Activated T-helper 2 cell treated with anti-CD3 and anti-CD28 coated beads, Interferon-gamma antibody, Interleukin-2, Interleukin-4, amounts not matched to agents 10 μg/mL and 5 μg/mL and 100 μg/mL, durations not matched to agents 14 hours and 24 hours and 36 hours (primary cell): ENCODE data around the gene B3GALT6. TPM values are rescaled to one million over a fixed set of nuclear protein-coding genes. Genes with fewer than 3 reads are reported as not detected.
A peak's percentile ranks its signal among the peaks of the same experiment; 100 is the strongest.

Source experiments
- DNase-seq: peaks from one replicate; pipeline ENCODE4 v3.0.0; 2021; ENCODE audit warnings: low spot score
- H3K27ac Mint-ChIP-seq: one replicate; pipeline ENCODE4 v1.8.0; 2021; ENCODE audit warnings: mixed read lengths
- H3K27me3 Mint-ChIP-seq: one replicate; pipeline ENCODE4 v1.8.0; 2021; ENCODE audit warnings: low read depth, mixed read lengths
- H3K36me3 Mint-ChIP-seq: one replicate; pipeline ENCODE4 v1.8.0; 2021; ENCODE audit warnings: low read depth, mixed read lengths
- H3K4me1 Mint-ChIP-seq: one replicate; pipeline ENCODE4 v1.8.0; 2021; ENCODE audit warnings: low read depth, mixed read lengths
- H3K4me3 Mint-ChIP-seq: one replicate; pipeline ENCODE4 v1.8.0; 2021; ENCODE audit warnings: low read depth, mild to moderate bottlenecking, moderate library complexity, mixed read lengths
- H3K9me3 Mint-ChIP-seq: one replicate; pipeline ENCODE4 v1.8.0; 2021; ENCODE audit warnings: mixed read lengths
- intact Hi-C: fragments of 100-400 bp; cut with micrococcal nuclease; formaldehyde crosslinking; loops from one replicate; pipeline ENCODE4 v1.15.1; 2023
- total RNA-seq: library from RNA; stranded (reverse); gene quantifications from 2 replicates; pipeline ENCODE4 v1.2.3, GENCODE V29; 2022

Gene B3GALT6
- total RNA-seq, 1 donor from 2014 or later = 34.6 TPM

GRCh38 chr1:1225913-1226312 lies 6.1 kb upstream of the B3GALT6 start:
- Mint-ChIP-seq H3K9me3 (no peaks in the 10 kb centered on the region), H3K27me3 (no peaks in the 10 kb centered on the region), H3K36me3 (peaks cover 69% of the 10 kb centered on the region), H3K27ac (no peak overlapping the region), H3K4me1 (peaks cover 18% of the 10 kb centered on the region), H3K4me3 (no peak overlapping the region)
- no peak for DNase-seq
- intact Hi-C loops = no loop called here

GRCh38 chr1:1226566-1227362 lies 5.3 kb upstream of the B3GALT6 start:
- intact Hi-C loops = no loop called here
- no peaks in the 10 kb centered on the region for H3K27me3 Mint-ChIP-seq
- peaks cover 65% of the 10 kb centered on the region for H3K36me3 Mint-ChIP-seq
- no peak overlapping the region for H3K4me3 Mint-ChIP-seq
- no peak for DNase-seq
- no peaks in the 10 kb centered on the region for H3K9me3 Mint-ChIP-seq
- no peak overlapping the region for H3K27ac Mint-ChIP-seq
- peaks cover 18% of the 10 kb centered on the region for H3K4me1 Mint-ChIP-seq

- Mint-ChIP-seq H3K36me3 (peaks cover 62% of the 10 kb centered on the region), H3K4me1 (peaks cover 18% of the 10 kb centered on the region), H3K4me3 (no peak overlapping the region), H3K27ac (no peak overlapping the region), H3K27me3 (no peaks in the 10 kb centered on the region), H3K9me3 (no peaks in the 10 kb centered on the region)
- intact Hi-C loops = no loop called here
- no peak for DNase-seq
These were observed 4.7 kb upstream of the B3GALT6 start for GRCh38 chr1:1227386-1227785.

GRCh38 chr1:1228187-1228586 lies 3.9 kb upstream of the B3GALT6 start:
- H3K36me3 Mint-ChIP-seq = peaks cover 54% of the 10 kb centered on the region
- H3K27ac Mint-ChIP-seq = no peak overlapping the region
- intact Hi-C loops = no loop called here
- no peak overlapping the region for H3K4me3 Mint-ChIP-seq
- no peaks in the 10 kb centered on the region for H3K9me3 Mint-ChIP-seq
- peaks cover 18% of the 10 kb centered on the region for H3K4me1 Mint-ChIP-seq
- no peaks in the 10 kb centered on the region for H3K27me3 Mint-ChIP-seq
- no peak for DNase-seq

GRCh38 chr1:1228596-1229321 lies 3.3 kb upstream of the B3GALT6 start:
- H3K9me3 Mint-ChIP-seq = no peaks in the 10 kb centered on the region
- no peaks in the 10 kb centered on the region for H3K27me3 Mint-ChIP-seq
- peaks cover 56% of the 10 kb centered on the region for H3K36me3 Mint-ChIP-seq
- DNase-seq = no peak
- peaks cover 22% of the 10 kb centered on the region for H3K4me1 Mint-ChIP-seq
- no peak overlapping the region for H3K27ac Mint-ChIP-seq
- no peak overlapping the region for H3K4me3 Mint-ChIP-seq
- intact Hi-C loops = no loop called here

GRCh38 chr1:1229770-1230169 lies 2.3 kb upstream of the B3GALT6 start:
- H3K9me3 Mint-ChIP-seq = no peaks in the 10 kb centered on the region
- H3K27ac Mint-ChIP-seq = peak overlapping the region; percentile 57
- peaks cover 60% of the 10 kb centered on the region for H3K36me3 Mint-ChIP-seq
- peaks cover 26% of the 10 kb centered on the region for H3K4me1 Mint-ChIP-seq
- no peak for DNase-seq
- peak overlapping the region; percentile 92 for H3K4me3 Mint-ChIP-seq
- H3K27me3 Mint-ChIP-seq = no peaks in the 10 kb centered on the region
- intact Hi-C loops = loop anchor here (1.0 to 5.0 kb wide), 3 partner anchors 15 to 107 kb away; partner anchors contain the start of genes TNFRSF4 and UBE2J2

GRCh38 chr1:1230656-1231399 lies 1.2 kb upstream of the B3GALT6 start:
- H3K4me3 Mint-ChIP-seq = peak overlapping the region; percentile 92
- no peak for DNase-seq
- H3K27ac Mint-ChIP-seq = peak overlapping the region; percentile 81
- H3K4me1 Mint-ChIP-seq = peaks cover 23% of the 10 kb centered on the region
- intact Hi-C loops = loop anchor here (1.0 to 5.0 kb wide), 3 partner anchors 16 to 109 kb away; partner anchors contain the start of genes TNFRSF4 and UBE2J2
- peaks cover 57% of the 10 kb centered on the region for H3K36me3 Mint-ChIP-seq
- no peaks in the 10 kb centered on the region for H3K27me3 Mint-ChIP-seq
- no peaks in the 10 kb centered on the region for H3K9me3 Mint-ChIP-seq

- peak within 1 kb of the TSS; percentile 92 for H3K4me3 Mint-ChIP-seq
- peaks cover 23% of the 10 kb centered on the region for H3K4me1 Mint-ChIP-seq
These were observed 433 bp upstream of the B3GALT6 start, which contains the start of gene SDF4 for GRCh38 chr1:1231400-1232207. Gene SDF4, minus strand, starts transcription at chr1:1232001. Its CDS starts 3,229 bp downstream, at chr1:1228772.

GRCh38 chr1:1232796-1233566 lies 944 bp downstream of the B3GALT6 start:
- Mint-ChIP-seq H3K9me3 (no peaks in the 10 kb centered on the region), H3K27me3 (no peaks in the 10 kb centered on the region), H3K4me1 (peaks cover 23% of the 10 kb centered on the region), H3K4me3 (peak overlapping the region; percentile 78), H3K27ac (peak overlapping the region; percentile 79), H3K36me3 (peaks cover 46% of the 10 kb centered on the region)
- intact Hi-C loops = loop anchor here (5.0 kb wide), 1 partner anchor 39 kb away; the partner anchor contains the start of gene UBE2J2
- no peak for DNase-seq

More at GRCh38 chr1:1231400-1232207, 433 bp upstream of the B3GALT6 start, which contains the start of gene SDF4:
- DNase-seq = peak; percentile 97
- peaks cover 49% of the 10 kb centered on the region for H3K36me3 Mint-ChIP-seq
- H3K27ac Mint-ChIP-seq = peak within 1 kb of the TSS; percentile 81
- intact Hi-C loops = loop anchor here (2.0 to 5.0 kb wide), 2 partner anchors 17 to 41 kb away; partner anchors contain the start of genes TNFRSF4 and UBE2J2
- H3K9me3 Mint-ChIP-seq = no peaks in the 10 kb centered on the region
- H3K27me3 Mint-ChIP-seq = no peaks in the 10 kb centered on the region

- Mint-ChIP-seq H3K36me3 (peaks cover 44% of the 10 kb centered on the region), H3K27me3 (no peaks in the 10 kb centered on the region), H3K4me3 (peak overlapping the region; percentile 78), H3K9me3 (no peaks in the 10 kb centered on the region), H3K27ac (peak overlapping the region; percentile 79), H3K4me1 (peaks cover 23% of the 10 kb centered on the region)
- intact Hi-C loops = loop anchor here (5.0 kb wide), 1 partner anchor 39 kb away; the partner anchor contains the start of gene UBE2J2
- DNase-seq = no peak
These were observed 1.5 kb downstream of the B3GALT6 start for GRCh38 chr1:1233567-1233892.

- H3K27ac Mint-ChIP-seq = peak overlapping the region; percentile 49
- peaks cover 23% of the 10 kb centered on the region for H3K4me1 Mint-ChIP-seq
- intact Hi-C loops = loop anchor here (5.0 kb wide), 1 partner anchor 38 kb away; the partner anchor contains the start of gene UBE2J2
- H3K9me3 Mint-ChIP-seq = no peaks in the 10 kb centered on the region
- no peaks in the 10 kb centered on the region for H3K27me3 Mint-ChIP-seq
- peak overlapping the region; percentile 78 for H3K4me3 Mint-ChIP-seq
- H3K36me3 Mint-ChIP-seq = peaks cover 37% of the 10 kb centered on the region
- no peak for DNase-seq
These were observed 2.3 kb downstream of the B3GALT6 start for GRCh38 chr1:1234180-1234808.
